ENCODE data around the gene CDC42BPB.

- TF ChIP-seq POLR2A (IDR thresholded peaks at IDR 0.05), result no peak
- no peak for TF ChIP-seq CTCF (IDR thresholded peaks at IDR 0.05)
- TF ChIP-seq POLR2AphosphoS5 (IDR thresholded peaks at IDR 0.05), result no peak
These were observed 165.8 kb downstream of the CDC42BPB start for GRCh38 chr14:102891556-102891955.

All from breast epithelium (tissue), 3 donors.